HCT116 (cell line): ENCODE results near the gene NCR3LG1. TPM values are rescaled to one million over a fixed set of nuclear protein-coding genes. Genes with fewer than 3 reads are reported as not detected.

Experiments
- ATAC-seq: fragments of 200-7000 bp; cut with Tn5 transposase; 2 replicates; pipeline ENCODE4 v1.9.1; 2020; ENCODE audit warnings: mild to moderate bottlenecking, moderate library complexity
- BruUV-seq: library from RNA; stranded (reverse); fragments of 400-500 nt; replicated peaks from 2 replicates; lab custom pipeline; 2021; lab: Mats Ljungman, UMichigan
- CTCF ChIA-PET: fragments of 300-600 bp; sonication (Branson Sonifier 250); formaldehyde crosslinking; loops from one replicate; lab custom pipeline; 2021; ENCODE audit warnings: antibody characterized with exemption; lab: Charles Lee
- POLR2A ChIA-PET: fragments of 300-600, 350-600 bp; sonication (Branson Sonifier 250); formaldehyde crosslinking; loops from one replicate; lab custom pipeline; 2021; ENCODE audit warnings: antibody characterized with exemption; lab: Charles Lee
- RAD21 ChIA-PET, 2 experiments: fragments of 300-600 bp; sonication (Branson Sonifier 250); formaldehyde crosslinking; loops; one replicate each; lab custom pipeline; 2023; ENCODE audit warnings: low total read pairs in 2 of 2; ENCODE audit not compliant: uncharacterized antibody in 2 of 2, unreplicated experiment in 2 of 2, low non-redundant PET in 1 of 2; lab: Charles Lee
- DNase-seq: peaks from one replicate; pipeline ENCODE4 v3.0.0-alpha.2; 2010; ENCODE audit warnings: low read depth, low spot score
- H2AFZ ChIP-seq: fragments of 200-600 bp; shearing (Covaris generic), sonication (generic); 2 replicates; pipeline ENCODE4 v1.6.1; 2017; ENCODE audit warnings: low read depth, mixed run types, mixed read lengths, antibody characterized with exemption, low read length; ENCODE audit not compliant: poor library complexity, severe bottlenecking
- H3K27ac ChIP-seq: 2 replicates; pipeline ENCODE4 v1.5.1; 2012; ENCODE audit warnings: low read depth, low read length
- H3K27me3 ChIP-seq: fragments of 200-600 bp; sonication (generic); 2 replicates; pipeline ENCODE4 v1.6.1; 2016; ENCODE audit warnings: mixed run types, low read length, mixed read lengths; ENCODE audit not compliant: insufficient read depth
- H3K36me3 ChIP-seq, 2 experiments: fragments of 200-500 bp in 1 of 2; fragments of 200-600 bp in 1 of 2; sonication (Bioruptor generic) in 1 of 2; sonication (generic) in 1 of 2; 2 replicates each; pipeline versions ENCODE4 v1.5.1 to v1.6.1; 2014 to 2016; ENCODE audit warnings: low read length in 2 of 2, inconsistent platforms in 1 of 2, mixed read lengths in 1 of 2, mixed run types in 1 of 2; ENCODE audit not compliant: insufficient read depth in 2 of 2, control insufficient read depth in 1 of 2
- H3K4me1 ChIP-seq, 2 experiments: fragments of 200-600 bp in 1 of 2; sonication (generic) in 1 of 2; 2 replicates each; pipeline versions ENCODE4 v1.5.1 to v1.6.1; 2012 to 2017; ENCODE audit warnings: low read length in 2 of 2, inconsistent platforms in 1 of 2, mild to moderate bottlenecking in 1 of 2, mixed read lengths in 1 of 2, mixed run types in 1 of 2, moderate library complexity in 1 of 2; ENCODE audit not compliant: insufficient read depth in 2 of 2, control insufficient read depth in 1 of 2
- H3K4me2 ChIP-seq: fragments of 200-600 bp; sonication (generic); 2 replicates; pipeline ENCODE4 v1.6.1; 2017; ENCODE audit warnings: mixed run types, low read length, mixed read lengths
- H3K4me3 ChIP-seq, 2 experiments: fragments of 200-600 bp in 1 of 2; sonication (generic) in 1 of 2; replicated peaks in 1 of 2; 2 replicates each; pipeline ENCODE4 v1.5.1; 2011 to 2016; ENCODE audit warnings: low read length in 2 of 2, control low read depth in 1 of 2, low read depth in 1 of 2, mild to moderate bottlenecking in 1 of 2, mixed read lengths in 1 of 2, mixed run types in 1 of 2
- H3K79me2 ChIP-seq: fragments of 200-600 bp; sonication (generic); 2 replicates; pipeline ENCODE4 v1.6.1; 2017; ENCODE audit warnings: mild to moderate bottlenecking, mixed run types, low read length, moderate library complexity, mixed read lengths; ENCODE audit not compliant: insufficient read depth
- H3K9ac ChIP-seq: fragments of 200-600 bp; sonication (generic); 2 replicates; pipeline ENCODE4 v1.6.1; 2016; ENCODE audit warnings: low read length, mixed read lengths
- H3K9me2 ChIP-seq: fragments of 200-600 bp; sonication (generic), shearing (Covaris generic); 2 replicates; pipeline ENCODE4 v1.6.1; 2017; ENCODE audit warnings: mixed run types, mild to moderate bottlenecking, moderate library complexity; ENCODE audit not compliant: insufficient read depth
- H3K9me3 ChIP-seq, 2 experiments: fragments of 200-500 bp in 1 of 2; fragments of 200-600 bp in 1 of 2; sonication (Bioruptor generic) in 1 of 2; sonication (generic) in 1 of 2; 2 replicates each; pipeline ENCODE4 v1.6.1; 2014 to 2017; ENCODE audit warnings: low read length in 2 of 2, mixed read lengths in 2 of 2, inconsistent platforms in 1 of 2, low read depth in 1 of 2, mild to moderate bottlenecking in 1 of 2, mixed run types in 1 of 2, moderate library complexity in 1 of 2; ENCODE audit not compliant: control insufficient read depth in 1 of 2, insufficient read depth in 1 of 2
- H4K20me1 ChIP-seq: fragments of 200-600 bp; sonication (generic), shearing (Covaris generic); 2 replicates; pipeline ENCODE4 v1.6.1; 2017; ENCODE audit warnings: mixed run types, mild to moderate bottlenecking, moderate library complexity; ENCODE audit not compliant: insufficient read depth
- intact Hi-C: fragments of 100-400 bp; cut with micrococcal nuclease; formaldehyde crosslinking; loops from 2 replicates; pipeline ENCODE4 v1.10.0; 2022
- total RNA-seq: library from RNA; stranded (reverse); gene quantifications from one replicate; pipeline ENCODE4 v1.2.1, GENCODE V29; 2021; ENCODE audit not compliant: unreplicated experiment
- TF ChIP-seq, protein P1 (sequence below), 3 experiments: fragments of 200-600 bp in 1 of 3; sonication (generic) in 1 of 3; IDR thresholded peaks in 2 of 3; conservative IDR thresholded peaks in 1 of 3; 2 replicates each; pipeline ENCODE4 v1.5.1; 2012 to 2017; ENCODE audit warnings: low read depth in 2 of 3, low read length in 2 of 3, antibody characterized with exemption in 1 of 3, borderline replicate concordance in 1 of 3, control low read depth in 1 of 3, mild to moderate bottlenecking in 1 of 3, mixed read lengths in 1 of 3, mixed run types in 1 of 3, moderate library complexity in 1 of 3; ENCODE audit not compliant: insufficient read depth in 1 of 3
- TF ChIP-seq, protein P2 (sequence below): IDR thresholded peaks from 2 replicates; pipeline ENCODE4 v1.6.1; 2012; ENCODE audit warnings: low read depth

NCR3LG1 gene
- total RNA-seq, 1 experiment from 2014 or later = 1.5 TPM

DNA sequence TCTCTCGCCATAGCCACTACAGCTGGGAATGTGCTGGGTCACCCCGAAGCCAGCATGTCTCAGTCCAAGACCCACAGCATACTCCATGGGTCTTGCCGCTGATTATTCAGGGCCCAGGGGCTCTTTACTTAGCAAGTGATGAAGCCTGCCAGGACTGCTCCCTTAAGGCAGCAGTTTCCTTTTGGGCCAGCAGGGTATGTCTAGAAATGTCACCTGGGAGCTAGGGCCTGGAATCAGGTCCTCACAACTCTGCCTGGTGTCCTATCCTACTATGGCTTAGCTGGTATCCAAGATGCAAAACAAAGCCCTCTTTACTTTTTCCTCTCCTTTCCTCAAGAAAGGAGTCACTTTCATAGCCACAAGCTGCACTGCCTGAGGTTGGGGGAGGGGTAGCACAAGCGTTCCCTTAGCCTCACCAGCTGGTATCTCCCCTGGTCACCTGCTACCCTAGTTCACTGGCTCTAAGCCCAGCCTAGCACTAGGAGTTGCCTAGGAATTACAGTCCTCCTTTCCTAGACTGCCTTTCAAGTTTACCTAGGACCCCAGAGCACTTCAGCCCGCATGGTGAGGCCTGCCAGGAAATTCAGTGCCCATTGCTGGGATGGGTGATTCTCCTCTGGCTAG is 22.6 kb upstream of the NCR3LG1 start:
- no peak overlapping the region for H3K27ac ChIP-seq
- no peaks in the 10 kb centered on the region for H3K4me1 ChIP-seq
- no peak overlapping the region for H3K9ac ChIP-seq
- ChIA-PET POLR2A (no interaction called here), CTCF (no interaction called here), RAD21 (no interaction called here)
- ATAC-seq (peak; percentile 79), DNase-seq (no peak)
- no peaks in the 10 kb centered on the region for H4K20me1 ChIP-seq
- no peak overlapping the region for H2AFZ ChIP-seq
- H3K9me3 ChIP-seq = no peaks in the 10 kb centered on the region
- BruUV-seq = no TSS peak
- intact Hi-C loops = no loop called here
- no peaks in the 10 kb centered on the region for H3K9me2 ChIP-seq
- no peak overlapping the region for H3K4me2 ChIP-seq
- no peaks in the 10 kb centered on the region for H3K79me2 ChIP-seq
- TF ChIP-seq, protein P1, sequence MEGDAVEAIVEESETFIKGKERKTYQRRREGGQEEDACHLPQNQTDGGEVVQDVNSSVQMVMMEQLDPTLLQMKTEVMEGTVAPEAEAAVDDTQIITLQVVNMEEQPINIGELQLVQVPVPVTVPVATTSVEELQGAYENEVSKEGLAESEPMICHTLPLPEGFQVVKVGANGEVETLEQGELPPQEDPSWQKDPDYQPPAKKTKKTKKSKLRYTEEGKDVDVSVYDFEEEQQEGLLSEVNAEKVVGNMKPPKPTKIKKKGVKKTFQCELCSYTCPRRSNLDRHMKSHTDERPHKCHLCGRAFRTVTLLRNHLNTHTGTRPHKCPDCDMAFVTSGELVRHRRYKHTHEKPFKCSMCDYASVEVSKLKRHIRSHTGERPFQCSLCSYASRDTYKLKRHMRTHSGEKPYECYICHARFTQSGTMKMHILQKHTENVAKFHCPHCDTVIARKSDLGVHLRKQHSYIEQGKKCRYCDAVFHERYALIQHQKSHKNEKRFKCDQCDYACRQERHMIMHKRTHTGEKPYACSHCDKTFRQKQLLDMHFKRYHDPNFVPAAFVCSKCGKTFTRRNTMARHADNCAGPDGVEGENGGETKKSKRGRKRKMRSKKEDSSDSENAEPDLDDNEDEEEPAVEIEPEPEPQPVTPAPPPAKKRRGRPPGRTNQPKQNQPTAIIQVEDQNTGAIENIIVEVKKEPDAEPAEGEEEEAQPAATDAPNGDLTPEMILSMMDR (IDR thresholded peaks at IDR 0.05 in 2 of 3, conservative IDR thresholded peaks at IDR 0.05 in 1 of 3; ENCODE audit: borderline replicate concordance in 1 of 3, insufficient read depth in 1 of 3, low read depth in 2 of 3, low read length in 2 of 3) = peak in 1 of 3 experiments; percentile 29; a peak in 1 of 6 replicates
- TF ChIP-seq, protein P2, sequence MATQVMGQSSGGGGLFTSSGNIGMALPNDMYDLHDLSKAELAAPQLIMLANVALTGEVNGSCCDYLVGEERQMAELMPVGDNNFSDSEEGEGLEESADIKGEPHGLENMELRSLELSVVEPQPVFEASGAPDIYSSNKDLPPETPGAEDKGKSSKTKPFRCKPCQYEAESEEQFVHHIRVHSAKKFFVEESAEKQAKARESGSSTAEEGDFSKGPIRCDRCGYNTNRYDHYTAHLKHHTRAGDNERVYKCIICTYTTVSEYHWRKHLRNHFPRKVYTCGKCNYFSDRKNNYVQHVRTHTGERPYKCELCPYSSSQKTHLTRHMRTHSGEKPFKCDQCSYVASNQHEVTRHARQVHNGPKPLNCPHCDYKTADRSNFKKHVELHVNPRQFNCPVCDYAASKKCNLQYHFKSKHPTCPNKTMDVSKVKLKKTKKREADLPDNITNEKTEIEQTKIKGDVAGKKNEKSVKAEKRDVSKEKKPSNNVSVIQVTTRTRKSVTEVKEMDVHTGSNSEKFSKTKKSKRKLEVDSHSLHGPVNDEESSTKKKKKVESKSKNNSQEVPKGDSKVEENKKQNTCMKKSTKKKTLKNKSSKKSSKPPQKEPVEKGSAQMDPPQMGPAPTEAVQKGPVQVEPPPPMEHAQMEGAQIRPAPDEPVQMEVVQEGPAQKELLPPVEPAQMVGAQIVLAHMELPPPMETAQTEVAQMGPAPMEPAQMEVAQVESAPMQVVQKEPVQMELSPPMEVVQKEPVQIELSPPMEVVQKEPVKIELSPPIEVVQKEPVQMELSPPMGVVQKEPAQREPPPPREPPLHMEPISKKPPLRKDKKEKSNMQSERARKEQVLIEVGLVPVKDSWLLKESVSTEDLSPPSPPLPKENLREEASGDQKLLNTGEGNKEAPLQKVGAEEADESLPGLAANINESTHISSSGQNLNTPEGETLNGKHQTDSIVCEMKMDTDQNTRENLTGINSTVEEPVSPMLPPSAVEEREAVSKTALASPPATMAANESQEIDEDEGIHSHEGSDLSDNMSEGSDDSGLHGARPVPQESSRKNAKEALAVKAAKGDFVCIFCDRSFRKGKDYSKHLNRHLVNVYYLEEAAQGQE = no peak
- H3K36me3 ChIP-seq = no peaks in the 10 kb centered on the region; a peak in 1 of 4 replicates
- no peaks in the 10 kb centered on the region for H3K27me3 ChIP-seq
- no peak overlapping the region for H3K4me3 ChIP-seq
